ENCODE results near the gene DPYSL5.

The DPYSL5 gene

DNA sequence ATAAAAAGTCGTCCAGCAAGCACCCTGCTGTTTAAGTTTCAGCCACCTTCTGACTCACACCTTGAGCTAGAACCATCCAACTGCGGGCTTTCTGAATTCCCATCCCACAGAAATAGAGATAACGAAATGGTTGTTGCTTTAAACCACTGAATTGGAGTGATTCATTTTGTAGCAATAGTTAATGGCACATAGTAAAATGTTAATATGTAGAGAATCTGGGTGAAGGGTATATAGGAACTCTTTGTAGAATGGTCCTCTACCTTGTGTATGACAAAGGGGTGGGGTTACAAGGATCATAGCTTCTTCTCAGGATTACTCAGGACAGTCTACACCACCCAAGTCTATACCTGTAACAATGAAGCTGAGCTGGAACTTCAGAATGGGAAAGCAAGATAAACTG lies 120.1 kb downstream of the DPYSL5 start:
- no peak for DNase-seq (ENCODE audit: low read depth)

DNA sequence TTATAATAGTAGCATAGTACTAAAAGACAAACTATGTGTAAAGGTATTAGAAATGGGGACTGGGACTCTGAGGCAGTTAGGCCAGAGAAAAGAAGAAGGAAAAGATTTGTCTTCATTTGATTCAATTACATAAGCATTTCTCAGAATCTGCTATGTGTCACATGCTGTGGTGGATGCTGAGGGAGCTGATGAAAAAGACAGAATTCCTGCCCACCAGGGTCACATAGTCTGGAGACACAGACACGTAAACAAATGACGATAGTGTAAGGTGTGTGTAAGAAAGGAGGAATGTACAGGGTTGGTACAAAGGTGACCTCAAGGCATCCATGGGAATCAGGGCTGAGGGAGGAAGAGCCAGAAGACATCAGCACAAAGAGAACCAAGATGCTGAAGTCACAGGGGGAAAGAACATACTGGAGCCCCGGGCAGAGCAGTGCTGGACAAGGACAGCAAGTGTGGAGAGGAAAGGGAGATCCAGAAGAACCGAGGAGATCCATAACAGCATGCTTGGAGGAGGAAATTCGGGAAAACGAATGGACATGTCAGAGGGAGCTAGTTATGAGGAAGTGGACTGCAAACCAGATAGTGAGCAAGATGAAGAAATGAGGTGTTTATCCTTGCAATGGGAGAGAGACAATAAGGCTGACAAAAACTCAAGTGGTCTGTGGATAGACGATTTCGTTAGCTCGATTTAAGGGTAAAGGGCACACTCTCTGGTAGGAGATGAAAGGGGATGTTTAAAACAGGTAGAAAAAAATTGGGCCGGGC lies 121.3 kb downstream of the DPYSL5 start:
- no peak for DNase-seq (ENCODE audit: low read depth)

DNA sequence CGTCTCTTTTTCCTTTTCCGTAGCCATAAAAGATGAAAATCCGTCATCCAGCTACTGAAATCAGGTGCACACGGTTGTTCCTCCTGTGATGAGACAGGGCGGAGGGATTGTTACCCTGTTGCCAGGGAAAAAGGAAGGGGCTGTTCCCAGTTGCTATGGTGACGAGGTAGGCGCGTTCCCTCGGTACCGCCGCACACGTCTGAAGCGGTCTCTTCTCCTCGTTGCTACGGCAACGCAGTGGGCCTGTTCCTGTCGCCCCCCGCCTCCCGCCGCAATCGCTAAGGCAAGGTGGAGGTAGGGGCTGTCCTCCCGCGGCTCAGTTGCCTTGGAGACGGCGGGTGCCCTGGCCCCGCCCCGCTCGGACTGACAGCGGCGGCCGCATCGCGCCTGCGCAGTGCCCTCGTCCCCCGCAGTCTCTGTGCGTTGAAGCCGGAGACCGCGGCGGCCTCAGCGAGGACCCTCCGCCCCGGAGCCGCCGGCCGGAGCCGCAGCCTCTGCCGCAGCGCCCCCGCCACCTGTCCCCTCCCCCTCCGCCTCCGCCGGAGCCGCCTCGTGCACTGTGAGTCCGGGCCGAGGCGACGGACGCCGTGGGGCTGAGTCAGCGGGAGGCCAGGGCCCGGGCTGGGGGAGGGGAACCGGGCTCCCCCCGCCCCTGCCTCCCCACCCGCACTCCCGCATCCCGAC lies 122.5 kb downstream of the DPYSL5 start, which contains the start of gene MAPRE3:
MAPRE3 (plus strand) TSS at position 394 of the 684 bp plus-strand sequence. CDS start 51,582 bp downstream, outside the sequence.
- DNase-seq (ENCODE audit: low read depth), result peak; percentile 41

DNA sequence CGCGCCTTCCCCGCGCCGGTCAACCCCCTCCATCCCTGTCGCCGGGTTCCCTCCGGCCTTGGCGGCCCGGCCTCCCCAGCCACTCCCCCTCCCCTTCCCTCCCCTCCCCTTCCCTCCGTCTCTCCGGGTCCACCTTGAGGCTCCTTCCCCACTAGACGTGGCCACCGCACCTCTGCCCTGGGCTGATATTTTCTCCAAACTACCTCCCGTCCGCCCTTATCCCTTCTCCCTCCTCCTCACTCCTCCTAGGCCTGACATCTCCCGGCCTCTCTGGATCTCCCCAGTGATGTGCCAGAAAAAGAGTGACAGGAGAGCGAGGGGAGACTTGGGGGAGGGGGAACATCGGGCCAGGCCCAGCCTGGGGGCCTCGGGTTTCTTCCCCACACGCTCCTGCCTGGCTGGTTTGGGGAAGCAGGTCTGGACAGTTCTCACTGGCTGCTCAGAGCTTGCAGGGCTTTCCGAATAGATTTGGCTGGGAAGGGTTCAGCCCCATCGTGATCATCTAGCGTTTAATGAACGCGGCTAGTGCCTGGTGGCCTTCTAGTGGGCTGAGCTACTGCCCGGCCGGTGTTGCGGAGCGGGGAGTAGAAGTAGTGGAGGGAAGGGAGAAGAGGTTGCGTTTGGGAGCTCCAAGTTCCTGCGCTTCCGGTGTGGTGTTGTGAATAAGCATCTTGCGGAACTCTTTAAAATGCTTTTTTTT lies 123.1 kb downstream of the DPYSL5 start:
- no peak for DNase-seq (ENCODE audit: low read depth)

DNA sequence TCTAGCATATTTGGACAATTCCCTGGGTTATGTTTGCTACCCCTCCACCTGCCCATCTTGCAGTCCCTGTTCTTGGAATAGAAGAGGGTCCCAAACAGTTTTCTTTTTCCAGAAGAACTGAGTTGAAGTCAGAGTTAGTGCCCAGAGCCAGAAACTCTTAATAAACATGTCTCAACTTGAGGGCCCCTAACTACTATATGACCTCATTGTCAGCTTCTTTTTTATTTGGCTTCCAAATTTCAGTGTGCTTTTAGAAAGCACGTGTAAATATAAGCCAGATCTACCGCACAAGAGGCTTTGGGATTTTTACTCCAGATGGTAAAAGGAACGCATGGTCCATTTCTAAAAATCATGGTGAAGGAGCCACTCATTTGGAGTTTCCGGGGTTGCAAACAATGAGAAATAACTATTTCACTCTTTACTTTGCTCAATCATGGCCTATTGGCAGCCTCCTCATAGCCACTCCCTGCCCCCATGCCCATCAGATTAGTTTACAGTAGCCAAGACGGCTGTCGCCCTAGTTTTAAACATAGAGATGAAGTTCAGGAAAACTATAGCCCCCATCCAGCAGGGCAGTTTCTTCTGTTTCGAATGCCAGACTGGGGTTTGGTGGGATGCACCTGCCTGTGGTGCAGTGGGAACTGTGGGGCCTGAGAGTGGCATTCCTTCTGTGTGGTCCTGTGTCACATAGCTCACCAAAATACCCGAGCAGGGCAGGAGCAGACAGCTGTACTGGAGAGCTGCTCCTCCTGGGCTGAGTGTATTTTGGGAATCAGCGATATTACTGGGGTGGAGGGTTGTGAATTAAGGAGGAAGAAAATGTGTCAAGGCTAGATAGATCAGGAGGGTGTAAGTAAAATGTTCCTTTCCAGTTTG lies 124.2 kb downstream of the DPYSL5 start:
- DNase-seq (ENCODE audit: low read depth), result no peak

DNA sequence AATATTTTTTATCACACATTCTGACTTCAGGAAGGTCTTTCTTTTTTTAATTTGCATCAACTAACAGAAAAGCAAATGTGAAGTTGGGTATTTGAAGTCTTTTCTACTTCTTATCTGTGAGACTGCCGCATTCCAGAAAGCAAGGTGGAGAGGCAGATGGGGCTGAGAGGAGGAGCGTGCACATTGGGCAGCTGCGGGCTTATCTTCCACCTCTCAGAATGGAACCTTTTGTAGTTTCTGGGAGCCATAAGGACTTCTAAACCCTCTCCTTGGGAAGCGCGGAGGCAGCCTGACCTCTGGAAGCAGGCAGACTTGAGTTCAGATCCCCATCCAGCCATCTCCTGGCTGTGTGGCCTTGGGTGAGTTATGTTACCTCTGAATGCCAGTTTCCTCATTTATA lies 126.4 kb downstream of the DPYSL5 start:
- no peak for DNase-seq (ENCODE audit: low read depth)

DNA sequence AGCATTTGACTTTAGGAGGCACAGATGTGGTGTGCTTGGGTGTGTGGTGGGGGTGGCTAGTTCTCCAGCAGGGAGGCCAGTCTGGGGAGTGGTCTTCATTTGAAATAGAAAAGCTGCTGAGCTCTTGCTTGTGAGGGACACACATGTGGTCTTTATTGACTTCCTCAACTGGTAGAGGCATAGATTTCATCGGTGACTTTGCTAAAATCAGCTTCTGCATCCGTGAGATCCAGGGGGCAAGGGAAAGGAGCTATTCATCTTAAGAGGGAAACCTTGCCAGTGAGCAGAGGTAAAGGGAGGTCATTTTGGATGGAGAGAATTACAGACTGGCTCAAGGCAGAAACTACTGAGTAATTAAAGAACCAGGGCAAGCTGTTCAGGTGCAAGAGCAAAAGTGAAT lies 127.2 kb downstream of the DPYSL5 start:
- DNase-seq (ENCODE audit: low read depth), result no peak

DNA sequence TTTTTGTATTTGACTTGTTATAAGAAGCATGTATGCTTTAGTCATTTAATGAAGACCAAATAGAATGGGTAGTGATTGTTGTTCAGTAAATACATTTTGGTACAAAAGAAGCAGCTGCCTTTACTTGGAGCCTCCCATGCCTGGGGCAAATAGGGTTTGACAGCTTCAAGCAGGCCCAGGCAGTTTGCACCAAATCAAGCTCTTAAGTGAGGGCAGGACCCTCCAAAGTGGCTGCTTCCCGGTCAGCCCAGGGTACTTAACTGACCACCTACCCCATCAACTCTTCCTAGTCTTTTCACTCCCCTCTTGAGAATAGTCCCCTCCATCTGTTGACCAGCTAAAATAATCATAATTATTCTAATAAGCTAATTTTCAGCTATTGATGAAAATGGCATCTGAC lies 127.7 kb downstream of the DPYSL5 start:
- DNase-seq (ENCODE audit: low read depth), result no peak

DNA sequence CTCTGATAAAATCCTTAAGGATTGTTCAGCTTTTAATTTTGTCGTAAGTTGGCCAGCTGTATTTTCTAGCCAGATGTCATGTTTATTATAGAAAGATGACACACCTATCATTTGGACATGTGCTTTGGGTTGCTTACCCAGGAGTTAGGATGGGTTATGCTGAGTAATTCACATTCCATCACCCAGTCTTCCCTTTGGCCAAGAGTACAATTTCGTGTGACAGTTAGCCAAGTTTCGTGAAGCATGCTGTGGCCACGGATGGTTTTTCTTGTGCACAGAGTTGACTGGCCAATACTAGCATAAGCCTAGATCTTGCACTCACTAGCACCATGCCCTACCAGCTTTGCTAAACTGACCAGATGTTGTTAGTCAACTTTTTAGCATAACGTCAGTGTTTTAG lies 128.3 kb downstream of the DPYSL5 start:
- no peak for DNase-seq (ENCODE audit: low read depth)

DNA sequence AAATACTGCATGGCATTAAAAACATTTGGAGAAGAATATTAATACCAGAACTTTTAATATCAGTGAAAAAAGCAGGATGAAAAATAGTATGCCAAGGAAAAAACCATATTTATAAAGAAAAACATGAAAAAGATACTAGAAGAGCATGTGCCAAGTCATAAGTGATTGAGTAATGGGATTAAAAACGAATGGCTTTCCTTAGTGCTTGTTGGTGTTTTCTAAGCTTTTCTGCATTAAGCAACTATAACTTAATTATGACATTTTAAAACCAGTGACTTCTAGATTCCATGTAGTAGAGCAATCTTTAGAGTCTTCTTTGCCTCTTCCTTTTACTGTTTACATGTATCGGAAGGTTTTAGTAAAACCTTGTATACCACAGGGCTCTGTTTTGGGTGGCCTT lies 129.1 kb downstream of the DPYSL5 start:
- DNase-seq (ENCODE audit: low read depth), result no peak

DNA sequence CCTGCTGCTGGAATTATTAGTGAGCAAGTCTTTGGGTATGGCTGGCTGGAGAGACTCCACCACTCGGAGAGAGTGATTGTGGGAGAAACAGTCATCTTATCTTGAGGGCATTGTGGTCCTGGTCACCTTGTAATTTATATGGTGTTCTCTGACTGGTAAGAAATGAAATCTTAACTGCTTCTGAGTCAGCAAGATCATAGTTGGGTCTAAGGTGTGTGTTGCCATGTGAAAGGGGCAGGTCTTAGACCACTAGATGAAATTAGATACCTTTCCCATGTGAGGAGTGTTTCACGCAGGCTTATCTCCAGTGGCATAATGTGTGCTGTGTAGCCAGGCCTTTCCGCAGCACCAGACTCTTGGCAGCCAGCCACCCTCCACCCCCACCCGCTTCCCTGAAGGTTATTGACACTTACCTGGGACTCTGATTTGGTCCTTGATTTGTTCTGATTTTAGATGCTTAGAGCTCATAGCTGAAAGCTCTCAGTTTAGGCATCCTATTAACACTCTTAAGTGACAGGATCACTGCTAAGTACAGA lies 130.2 kb downstream of the DPYSL5 start:
- no peak for DNase-seq (ENCODE audit: low read depth)

DNA sequence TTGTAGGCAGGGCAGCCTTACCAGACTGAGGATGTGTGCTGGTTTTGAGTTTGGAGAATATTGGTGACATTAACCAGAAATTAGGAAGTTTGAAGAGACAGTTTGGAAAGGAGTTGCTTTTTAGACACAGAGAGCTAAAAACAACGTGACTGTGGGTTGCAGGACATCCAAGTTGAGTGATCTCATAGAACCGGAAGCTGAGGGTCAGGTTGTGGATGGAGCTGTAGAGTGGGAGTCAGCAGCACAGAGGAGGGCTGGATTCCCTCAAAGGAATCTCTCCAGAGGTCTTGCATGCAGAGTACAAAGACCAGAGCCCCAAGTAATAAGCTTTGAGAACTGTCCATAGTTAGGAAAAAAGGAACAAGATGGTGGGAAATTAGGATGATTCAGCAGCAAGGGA lies 131.8 kb downstream of the DPYSL5 start:
- DNase-seq (ENCODE audit: low read depth), result no peak

DNA sequence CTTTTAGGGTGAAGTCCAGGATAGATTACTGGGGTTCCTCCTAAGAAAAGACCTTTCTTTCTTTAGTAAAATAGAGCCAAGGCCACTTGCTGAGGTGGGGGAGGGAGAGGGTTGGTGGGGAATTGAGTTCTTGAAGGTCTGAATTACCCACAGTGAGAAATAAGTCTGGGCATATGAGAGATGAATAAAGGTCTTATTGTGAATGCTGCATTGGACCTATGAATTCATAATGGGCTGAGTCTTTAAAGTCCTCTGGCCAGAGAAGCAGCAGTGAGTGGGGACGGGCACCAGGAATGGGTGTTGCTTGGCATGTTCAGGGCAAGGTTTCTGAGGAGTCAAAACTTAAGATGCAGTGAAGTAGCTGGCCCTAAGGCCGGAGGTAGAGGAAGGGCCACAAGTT lies 133.0 kb downstream of the DPYSL5 start:
- DNase-seq (ENCODE audit: low read depth), result no peak

DNA sequence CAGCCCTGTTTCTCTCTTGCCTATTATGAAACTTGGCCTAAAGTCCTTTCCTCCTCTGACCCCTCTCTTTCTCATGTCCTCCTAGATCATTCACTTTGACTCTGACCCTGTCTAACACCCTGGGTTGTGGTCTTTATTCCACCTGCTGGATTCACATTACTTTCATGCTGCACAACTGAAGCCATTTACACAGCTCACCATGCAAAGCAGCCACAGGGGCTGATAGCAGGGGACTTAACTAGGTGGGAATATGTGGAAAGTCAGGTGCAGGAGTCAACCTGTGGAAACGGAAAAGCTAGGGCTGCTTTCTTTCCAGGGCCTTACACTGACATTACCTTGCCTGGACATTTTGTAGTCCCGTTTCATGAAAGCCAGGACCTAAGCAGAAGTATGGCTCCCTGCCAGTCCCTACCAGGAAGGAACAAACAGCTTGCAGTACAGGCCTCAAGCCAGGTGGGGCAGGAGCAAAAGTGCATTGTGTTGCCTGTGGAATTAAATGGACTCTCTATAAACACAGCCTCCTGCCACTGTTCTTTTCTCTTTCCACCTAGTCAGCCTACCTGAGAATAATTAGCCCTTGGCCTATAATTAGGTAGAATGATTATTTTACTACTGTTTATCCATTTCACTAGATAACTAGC lies 134.3 kb downstream of the DPYSL5 start:
- DNase-seq (ENCODE audit: low read depth), result no peak

DNA sequence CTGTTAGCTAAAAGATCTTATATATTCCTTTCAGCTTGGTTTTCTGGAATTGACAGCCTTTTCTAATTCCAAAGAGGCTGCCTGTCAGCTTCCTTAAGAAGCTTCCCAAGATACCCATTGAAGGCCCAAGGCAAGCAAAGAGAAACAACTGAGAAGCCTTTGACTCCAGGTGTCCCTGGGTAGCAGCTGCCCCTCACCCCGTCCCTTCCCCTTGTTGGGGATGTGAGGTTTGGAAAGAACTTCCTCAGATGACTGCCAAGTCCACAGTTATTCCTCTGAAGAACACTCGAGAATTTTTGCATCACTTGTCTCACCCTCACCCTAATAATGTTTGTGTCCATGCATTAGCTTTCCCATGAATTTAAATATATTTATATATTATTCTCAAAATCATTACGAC lies 135.8 kb downstream of the DPYSL5 start:
- DNase-seq (ENCODE audit: low read depth), result no peak

DNA sequence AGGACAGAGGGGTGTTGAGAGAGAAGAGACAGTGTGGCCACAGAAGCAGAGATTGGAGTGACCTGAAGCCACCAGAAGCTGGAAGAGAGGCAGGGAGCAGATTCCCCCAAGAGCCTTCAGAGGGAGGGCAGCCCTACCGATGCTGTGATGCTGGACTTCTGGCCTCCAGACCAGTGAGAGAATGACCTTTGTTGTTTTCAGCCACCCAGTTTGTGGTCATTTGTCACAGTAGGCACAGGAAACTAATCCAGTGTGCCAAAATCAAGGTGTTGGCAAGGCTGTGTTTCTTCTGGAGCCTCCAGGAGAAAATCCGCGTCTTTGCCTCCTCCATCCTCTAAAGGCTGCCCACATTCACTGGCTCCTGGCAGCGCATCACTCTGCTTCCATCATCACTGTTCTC lies 137.9 kb downstream of the DPYSL5 start:
- no peak for DNase-seq (ENCODE audit: low read depth)

DNA sequence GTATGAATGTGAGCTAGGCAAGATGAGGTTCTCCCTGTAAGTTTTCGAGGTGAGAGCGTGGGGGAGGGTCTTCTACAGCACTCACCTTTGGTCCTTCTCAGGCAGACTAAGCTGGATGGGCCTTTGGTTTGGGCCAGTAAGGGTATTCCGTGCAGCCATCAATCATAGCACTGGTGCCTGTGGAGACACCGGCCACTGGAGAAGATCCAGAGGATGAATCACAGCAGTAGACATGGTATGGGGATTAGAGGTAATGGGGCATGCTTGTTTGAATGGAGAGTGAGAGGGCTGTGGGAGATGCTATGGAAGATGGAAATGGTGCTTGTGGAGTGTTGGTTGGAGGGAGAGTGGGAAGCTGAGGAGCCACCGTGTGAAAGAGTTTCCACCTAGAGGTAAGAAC lies 138.6 kb downstream of the DPYSL5 start:
- DNase-seq (ENCODE audit: low read depth), result no peak

DNA sequence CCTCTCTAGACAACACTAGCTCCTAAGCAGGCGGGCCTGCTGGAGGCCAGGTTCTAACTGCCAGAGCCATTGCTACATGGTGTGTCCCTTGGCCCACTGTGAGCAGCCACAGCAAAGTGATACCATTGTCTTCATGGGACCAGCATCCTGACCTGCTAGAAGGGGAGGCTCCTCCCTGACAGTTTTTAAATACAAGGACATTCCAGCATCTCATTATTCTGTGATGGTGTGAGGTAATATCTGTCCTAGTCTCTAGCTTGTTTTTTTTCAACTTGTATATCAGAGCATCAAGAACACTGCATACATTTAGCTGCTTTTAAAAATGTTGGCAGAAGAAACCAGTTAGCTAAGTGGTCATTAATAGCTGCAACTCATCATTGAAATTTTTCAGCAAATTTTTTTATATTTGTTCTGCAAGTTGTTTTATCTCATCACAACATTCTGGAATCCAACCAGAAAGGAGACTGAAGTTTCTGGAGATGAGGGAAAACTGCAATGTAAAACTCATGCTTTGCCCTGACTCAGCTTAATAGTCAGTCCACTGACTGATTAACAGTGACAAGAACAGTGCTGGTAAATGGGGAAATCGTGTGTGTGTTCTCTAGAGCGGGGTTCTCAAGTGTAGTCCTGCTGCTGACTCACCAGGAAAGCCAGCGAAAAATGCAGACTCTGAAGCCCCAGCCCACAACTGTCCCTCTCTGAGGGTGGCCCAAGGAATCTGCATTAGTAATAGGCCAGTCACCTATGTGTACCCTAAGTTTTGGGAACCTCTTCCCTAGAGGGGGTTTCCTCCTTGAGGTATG lies 140.3 kb downstream of the DPYSL5 start:
- DNase-seq (ENCODE audit: low read depth), result peak; percentile 67

DNA sequence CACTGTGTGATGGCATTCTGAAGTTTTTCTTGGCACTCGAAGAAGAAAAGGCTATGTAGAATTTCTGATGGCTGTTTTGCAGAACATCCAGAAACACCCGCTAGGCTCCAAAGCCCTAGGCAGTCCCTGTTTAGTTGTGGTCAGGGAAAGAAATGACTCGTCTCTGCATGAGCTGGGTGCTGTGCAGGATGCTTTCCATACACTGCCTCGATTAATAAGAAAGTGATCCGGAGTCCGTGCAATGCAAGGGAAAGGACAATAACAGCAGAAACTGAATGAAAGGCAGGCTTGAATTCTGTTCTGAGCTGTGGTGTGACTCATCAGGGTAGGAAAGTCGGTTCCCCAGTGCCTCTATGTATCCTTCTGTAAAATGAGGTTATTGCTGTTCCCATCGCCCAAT lies 141.2 kb downstream of the DPYSL5 start:
- DNase-seq (ENCODE audit: low read depth), result peak; percentile 37

DNA sequence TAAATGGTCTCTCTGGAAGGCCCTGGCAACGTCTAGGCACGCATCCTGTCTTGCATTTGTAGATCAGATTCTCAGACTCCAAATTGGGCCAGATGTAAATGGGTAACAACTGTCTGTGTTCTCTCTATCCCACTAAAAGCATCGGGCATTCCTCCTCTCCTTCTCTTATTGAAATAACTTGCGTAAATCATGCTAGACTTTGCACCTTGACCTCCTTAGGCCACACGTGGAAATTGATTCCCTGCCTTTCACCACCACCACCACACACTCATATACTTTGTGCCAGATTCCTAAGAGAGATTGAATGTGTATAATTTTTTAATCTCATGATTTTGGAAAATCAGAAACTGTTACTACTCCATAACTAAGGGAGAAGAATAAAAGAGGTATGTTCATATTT lies 143.8 kb downstream of the DPYSL5 start:
- no peak for DNase-seq (ENCODE audit: low read depth)

Measured in stromal cell of bone marrow (primary cell).